HG03520 (cell line): Measurements from ENCODE around the gene VSIG1.

Experiments used
- ATAC-seq: cut with Tn5 transposase; IDR thresholded peaks from one replicate; pipeline ENCODE4 v1.9.1; 2021; ENCODE audit warnings: mild to moderate bottlenecking, moderate library complexity; ENCODE audit not compliant: unreplicated experiment

The VSIG1 gene

DNA sequence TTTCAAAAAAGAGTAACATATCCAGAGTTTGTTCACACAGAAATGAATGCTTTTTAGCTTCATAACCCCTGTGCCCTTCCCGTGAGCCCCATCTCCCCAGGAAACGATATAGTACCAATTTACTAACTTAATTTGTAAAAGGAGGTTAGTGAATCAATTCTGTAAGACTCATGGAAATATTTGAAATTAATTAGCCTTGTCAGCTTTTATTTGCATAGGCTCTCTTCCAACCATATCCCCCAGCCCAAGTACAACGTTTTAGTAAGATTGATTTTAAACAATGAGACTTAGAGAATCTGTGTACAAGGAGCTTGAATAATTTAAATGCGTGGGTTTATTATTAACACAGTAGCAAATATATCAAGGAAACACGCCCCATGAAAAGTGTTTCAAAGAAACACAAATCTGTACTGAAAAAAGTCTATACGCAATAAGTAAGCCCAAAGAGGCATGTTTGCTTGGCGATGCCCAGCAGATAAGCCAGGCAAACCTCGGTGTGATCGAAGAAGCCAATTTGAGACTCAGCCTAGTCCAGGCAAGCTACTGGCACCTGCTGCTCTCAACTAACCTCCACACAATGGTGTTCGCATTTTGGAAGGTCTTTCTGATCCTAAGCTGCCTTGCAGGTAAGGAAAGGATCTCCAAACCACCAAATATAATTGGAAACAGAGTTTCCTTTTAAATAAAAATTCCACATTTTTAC lies at the start of gene VSIG1:
VSIG1 (plus strand) TSS at position 512 of the 703 bp plus-strand sequence; CDS start at position 578, 66 bp downstream.
- no peak for ATAC-seq

DNA sequence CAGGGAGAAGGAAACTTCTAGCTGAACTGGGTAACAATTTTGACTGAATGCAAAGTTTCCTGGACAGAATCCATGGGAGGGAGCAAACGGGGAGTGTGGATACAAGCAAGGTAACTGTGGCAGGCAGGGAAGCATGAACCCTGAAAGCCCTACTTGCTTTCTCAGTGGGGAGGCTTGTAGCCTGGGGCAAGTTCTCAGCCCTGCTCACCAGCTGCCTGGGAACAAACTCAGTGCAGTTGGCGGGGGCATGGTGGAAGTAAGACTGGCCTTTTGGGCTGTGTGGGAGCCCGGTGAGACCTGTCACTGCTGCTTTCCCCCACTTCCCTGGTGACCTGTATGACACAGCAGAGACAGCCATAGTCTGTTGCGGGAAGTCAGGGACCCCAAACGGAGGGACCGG lies 48.7 kb upstream of the VSIG1 start:
- no peak for ATAC-seq

DNA sequence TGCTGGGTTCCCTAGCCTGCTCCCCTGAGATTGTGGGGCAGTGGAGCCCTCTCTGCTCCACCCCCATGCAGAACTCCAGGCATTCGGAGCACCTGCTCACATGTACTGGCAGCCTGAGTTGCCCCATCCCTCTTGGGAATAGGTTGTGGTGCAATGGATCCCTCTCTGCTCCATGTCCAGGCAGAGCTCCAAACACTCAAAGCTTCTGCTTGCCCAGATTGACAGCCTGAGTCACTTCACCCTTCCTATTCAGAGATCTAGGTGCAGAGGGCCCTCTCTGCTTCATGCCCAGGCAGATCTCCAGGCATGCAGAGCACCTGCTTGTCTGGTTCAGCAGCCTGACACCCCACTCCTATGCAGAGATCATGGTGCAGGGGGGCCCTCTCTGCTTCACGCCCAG lies 44.1 kb upstream of the VSIG1 start:
- peak; percentile 38 for ATAC-seq

DNA sequence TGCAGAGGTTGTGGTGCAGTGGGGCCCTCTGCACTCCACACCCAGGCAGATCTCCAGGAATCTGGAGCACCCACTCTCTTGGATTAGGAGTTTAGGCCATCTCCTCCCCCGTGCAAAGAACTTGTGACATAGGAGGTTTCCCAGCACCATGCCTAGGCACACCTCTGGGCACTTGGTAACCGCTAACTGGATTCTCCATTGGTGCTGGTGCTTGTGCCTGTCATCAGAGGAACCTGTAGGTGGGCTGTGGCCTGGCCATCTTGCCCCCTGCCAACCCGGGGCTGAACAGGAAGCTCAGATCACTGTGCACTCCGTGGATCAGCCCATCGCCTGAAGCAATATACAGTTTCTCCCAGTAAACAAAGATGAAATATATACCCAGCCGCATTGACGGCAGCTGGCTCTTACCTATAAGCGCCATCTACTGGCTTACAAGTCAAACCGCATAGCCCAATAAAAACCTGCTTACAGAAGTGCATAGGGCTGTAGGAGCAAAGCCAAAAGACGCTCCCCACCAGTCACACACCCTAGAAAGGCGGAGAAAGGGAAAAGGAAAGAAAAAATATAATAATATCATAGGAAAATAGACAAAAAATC lies 43.5 kb upstream of the VSIG1 start:
- ATAC-seq: peak; percentile 83

DNA sequence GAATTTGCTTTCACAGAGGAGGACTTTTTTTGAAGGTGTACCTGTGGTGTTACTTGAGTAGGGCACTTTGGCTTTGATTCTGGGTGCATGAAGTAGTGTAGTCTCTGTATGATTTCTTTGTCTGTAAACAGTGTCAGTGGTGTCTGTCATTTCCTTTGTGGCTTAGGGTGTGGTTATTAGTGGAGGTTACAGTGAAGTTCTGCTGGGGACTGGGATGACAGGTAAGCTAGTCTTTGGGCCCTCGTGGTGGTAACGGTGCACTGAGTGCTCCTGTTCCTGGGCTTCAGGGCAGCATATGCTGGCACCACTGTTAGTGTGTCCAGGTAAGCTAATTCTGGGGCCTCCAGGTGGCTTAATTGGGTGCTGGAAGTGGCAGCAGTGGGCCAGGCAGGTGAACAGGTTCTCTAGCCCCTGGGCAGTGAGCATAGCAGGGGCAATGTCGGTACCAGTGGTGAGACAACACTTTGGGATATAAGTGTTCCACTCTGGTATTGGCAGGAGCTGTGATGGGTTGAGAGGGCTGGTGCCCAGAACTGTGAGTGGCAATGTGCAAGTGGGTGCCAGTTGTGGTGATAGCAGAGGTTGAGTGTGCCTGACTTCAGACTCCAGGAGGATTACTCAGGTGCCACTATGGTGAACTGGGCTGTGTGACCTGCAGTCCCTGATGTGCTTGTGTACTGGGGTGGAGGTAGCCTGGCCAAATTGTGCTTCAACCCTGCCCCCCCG lies 26.0 kb upstream of the VSIG1 start:
- ATAC-seq: no peak

DNA sequence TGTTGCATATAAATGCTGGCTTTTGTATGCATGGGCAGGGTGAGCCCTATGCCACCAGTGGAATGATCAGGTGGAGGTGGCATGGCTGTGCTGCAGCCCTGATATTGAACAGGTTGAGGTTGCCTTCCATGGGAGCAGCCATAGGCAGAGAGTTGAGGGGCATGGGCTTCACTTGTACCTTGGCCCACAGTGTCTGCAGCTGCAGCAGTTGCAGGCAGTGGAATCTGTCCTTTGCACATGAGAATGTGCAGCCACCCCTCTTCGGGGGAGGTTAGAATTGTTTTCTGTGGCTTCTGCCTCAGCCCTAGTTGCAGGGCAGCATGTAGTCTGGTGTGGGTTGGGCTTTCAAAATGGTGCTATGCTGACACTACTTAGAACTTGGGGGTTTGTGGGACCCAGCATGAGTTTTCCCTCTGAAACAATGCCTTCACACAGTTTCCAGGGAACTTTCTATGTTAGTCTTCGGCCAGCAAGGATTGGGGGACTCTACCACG lies 25.4 kb upstream of the VSIG1 start:
- ATAC-seq: no peak

DNA sequence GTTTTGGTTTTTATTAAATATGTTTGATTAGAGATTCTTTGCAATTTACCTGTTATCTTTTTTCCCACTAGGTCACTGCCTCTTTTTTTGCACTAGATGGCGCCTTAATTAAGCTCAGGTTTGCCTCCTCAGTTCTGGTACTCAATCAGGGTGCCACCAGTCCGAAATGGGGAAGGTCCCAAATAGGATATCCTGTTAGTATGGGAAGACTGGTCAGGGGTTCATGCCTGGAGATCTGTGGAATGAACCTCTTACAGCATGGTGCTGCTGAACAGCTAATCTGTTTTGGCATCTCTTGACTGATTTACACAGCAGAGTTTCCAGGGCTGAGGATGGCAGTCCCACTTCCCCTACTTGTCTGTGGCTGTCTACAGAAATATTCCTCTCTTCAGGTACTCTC lies 24.2 kb upstream of the VSIG1 start:
- ATAC-seq: no peak

DNA sequence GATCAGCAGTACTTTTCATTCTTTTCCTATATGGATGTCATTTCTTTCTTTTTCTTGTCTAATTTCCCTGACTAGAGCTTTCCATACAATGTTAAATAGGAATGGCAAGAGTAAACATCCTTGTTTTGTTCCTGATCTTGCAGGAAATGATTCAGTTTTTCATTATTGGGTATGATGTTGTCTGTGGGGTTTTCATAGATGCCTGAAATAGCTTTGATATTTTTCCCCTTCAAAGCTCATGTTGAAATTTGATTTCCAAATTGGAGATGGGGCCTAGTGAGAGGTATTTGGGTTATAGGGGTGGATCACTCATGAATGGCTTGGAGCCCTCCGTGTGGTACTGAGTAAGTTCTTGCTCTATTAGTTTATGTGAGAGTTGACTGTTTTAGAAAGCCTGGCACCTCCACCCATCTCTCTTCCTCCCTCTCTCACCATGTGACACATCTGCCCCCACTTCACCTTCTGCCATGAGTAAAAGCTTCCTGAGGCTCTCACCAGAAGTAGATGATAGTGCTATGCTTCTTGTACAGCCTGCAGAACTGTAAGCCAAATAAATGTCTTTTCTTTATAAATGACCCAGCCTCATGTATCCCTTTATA lies 22.3 kb upstream of the VSIG1 start:
- no peak for ATAC-seq

DNA sequence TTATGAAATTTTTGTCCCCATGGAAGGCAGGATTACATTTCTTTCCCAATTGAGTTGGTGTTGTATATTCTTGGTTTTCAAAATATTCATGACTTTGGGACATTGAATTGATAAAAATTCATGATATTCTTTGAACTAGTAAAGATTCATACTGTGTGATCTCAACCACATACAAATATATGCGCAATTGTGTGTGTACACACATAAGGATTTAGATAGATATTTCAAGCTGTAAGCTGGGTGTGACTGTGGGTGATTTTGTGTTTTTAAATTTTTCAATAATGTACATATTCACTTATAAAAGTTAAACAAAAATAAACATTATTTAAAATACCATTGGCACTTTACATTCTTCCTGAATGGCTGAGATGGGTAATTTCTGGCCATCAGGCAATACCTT lies 19.5 kb upstream of the VSIG1 start:
- no peak for ATAC-seq

DNA sequence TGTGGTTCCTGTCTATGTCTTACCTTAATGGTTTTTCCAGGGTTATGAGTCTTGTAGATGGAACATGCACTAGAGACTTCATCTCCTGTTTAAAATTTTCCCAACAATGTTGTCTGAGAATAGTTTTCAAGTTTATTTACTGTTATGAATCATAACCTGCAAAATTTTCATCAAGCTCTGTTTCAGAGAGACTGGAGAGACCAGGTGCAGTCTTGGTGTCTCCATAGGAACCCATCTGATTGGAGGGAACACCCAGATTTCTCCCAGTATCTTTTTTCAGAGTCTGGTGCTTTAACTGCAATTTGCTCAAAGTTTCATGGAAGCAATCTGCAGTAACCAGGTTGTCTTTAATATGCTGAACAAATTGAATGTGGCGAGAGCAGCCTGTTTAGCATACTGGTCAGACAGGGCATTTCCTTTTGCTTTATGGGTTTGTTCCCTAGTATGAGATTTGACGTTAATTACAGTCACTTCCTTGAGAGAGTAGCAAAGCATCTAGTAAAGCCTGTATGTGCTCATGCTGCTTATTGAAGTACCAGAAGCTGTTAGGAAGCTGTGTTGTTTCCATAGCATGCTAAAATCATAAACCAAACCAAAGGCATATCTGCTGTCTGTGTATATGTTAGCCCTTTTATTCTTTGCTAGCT lies 18.8 kb upstream of the VSIG1 start:
- ATAC-seq: no peak

DNA sequence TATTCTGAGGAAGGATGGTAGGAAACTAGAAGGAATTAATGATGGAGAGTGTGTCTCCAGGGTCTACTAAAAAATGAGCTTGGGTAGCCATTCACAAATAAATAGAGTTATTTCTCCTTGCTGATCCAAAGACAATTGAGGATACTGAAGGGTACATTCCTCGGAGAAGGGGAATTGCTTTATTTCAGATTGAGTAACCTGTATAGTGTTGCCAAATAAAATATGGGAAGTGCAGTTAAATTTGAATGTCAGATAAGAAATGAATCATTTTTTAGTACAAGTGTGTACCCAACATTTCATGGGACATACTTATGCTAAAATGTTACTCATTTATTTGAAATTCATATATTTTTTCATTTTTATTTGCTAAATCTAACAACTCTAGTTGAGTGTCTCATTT lies 16.0 kb upstream of the VSIG1 start:
- no peak for ATAC-seq

DNA sequence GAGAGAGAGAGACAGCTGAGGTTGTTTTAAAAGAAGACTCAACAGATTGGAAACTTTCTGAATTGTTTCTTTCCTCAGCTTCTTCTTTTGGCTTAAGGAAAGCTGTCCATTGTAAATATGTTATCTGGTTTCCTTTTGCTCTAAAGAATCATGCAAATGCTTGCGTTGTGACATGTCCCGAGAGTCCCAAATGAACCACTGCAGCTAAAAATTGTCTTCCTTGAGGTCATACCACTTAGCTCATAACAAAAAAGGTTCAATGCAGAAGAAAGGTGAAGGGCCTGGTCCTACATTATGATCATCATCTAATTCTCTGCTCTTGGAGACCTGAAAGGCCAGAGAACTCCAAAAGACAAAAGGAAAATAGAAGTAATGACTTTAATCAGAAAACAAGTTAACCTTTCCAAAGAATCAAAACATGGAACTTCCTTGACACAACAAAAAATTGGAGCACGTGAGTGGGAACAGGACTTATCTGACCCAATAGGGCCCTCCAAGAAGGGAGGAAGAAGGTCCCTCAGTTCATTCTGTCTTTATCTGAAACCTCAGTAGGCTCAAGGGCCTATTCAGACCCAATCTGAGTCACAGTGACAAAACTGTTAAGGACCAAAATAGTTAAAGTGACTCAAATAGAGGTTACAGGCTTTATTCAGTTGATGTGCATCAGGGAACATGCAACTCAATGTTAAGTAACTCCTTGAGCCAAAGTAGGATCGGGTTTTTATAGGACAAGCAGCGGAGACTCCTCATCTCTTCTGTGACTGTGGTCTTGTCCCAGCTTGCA lies 14.7 kb upstream of the VSIG1 start:
- peak; percentile 79 for ATAC-seq

DNA sequence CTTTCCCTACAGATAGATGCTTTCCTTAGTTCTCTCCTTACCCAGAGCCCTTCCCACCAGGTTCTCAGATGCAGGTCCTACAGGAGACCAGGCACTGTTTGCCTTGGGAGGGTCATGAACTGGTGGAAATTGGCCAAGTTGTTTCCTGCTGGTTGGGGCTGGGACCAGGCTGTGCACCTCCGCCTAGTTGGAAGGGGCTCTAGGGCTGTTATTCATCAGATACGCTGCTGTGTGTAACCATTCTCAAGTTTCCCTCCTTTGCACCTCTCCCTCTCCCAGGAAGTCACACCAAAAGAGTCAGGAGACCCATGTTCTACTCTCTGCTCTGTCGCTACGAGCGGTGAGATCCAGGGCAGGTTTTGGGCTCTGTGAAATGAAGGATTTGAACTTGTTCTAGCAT lies 11.9 kb upstream of the VSIG1 start:
- ATAC-seq: no peak

DNA sequence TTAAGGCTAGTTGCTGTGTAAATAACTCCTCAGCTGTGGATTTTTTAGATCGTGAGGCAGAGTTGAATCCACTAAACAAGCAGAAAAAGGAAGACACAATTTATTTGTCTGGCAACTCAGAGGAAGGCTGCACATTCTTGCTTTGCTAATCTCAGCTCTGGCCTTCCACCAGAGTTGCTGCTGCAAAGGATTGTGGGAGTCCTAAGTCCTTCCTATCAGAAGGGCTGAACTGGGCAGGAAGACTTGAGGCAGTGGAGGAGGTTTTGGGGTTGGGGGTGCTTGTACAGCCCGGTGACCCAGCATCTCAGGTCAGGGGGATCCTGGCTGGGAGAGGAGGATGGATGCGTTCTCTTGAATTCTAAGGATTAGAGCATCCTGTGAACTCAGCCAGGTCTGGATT lies 11.0 kb upstream of the VSIG1 start:
- ATAC-seq: no peak

DNA sequence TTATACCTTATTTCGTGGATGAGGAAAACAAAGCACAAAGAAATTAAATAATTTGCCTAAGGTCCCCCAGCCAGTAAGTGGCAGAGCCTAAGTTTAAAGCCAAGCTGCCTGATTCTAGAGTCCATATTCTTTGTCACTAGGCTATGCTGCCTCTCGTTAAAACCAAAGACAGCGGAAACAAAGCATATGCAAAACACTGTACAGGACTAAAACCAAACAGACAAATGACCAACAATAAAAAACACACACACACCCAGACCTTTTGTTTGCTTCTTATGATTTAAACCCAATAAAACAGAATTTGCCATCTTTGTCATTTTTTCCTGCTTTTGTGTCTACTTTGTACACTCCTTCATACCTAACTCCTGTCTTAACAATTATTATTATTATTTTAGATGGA lies 10.1 kb upstream of the VSIG1 start:
- ATAC-seq: no peak

DNA sequence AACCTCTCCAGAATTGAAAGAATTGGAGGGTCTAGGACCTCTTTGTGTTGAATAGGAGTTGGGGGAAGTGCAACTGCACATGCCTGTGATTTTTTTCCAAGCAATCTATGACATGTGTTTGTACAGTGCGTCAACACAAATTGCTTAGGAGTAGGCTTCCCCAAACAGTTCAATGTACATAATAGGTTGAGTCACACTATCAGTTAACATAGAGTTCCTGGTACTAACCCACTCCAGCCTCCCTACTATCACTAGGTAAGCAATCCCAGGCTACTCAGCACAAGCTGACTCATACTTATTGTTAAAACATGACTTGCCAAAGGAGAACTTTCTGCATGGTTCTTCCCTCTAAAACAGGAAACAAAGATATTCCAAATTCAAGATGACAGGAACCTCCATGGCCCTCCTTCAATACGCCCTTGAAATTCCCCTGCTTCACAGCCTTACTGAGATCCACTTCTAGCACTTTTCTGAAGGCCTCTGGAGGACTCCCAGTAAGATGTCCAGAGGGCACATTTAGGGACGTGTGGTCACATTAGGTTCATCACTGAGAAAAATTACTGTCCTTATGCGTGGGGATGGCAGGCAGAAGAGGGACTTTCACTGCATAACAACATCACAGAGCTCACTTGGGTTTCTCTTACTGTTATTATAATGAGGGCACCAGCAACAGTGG lies 8.4 kb upstream of the VSIG1 start:
- ATAC-seq: no peak

DNA sequence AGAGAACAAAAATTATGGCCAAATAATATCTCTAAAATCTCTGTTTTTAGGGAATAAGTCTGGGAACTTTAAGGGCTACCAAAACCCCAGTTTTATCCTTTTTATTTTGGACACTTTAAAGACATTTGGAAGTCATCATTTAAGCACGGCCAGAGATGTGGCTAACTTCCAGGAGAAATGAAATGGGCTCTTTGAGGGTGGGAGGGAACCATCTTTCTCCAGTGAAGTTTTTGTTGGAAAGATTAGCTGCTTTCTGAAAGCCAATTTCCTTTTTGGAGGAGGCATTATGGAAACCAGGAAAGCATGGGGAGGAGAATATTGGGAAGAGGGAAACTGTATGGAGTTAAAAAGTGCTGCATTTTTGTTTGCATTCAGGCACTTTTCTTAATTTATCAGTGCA lies 4.8 kb downstream of the VSIG1 start:
- ATAC-seq: no peak

DNA sequence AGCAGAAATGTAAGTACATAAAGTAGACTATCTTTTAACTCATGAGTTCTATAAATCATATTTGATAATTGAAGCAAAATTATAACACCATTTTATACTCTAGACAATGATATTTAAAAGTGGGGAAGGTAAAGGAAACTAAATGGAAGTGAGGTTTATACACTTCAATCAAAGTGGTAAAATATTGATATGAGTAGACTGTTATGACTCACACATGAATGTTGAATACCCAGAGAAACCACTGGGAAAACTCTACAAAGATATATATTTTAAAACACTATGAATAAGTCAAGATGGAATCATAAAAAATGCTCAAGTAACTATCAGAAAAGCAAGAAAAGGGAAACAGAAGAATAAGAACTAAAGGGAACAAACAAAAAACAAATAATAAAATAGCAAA lies 8.4 kb downstream of the VSIG1 start:
- no peak for ATAC-seq

DNA sequence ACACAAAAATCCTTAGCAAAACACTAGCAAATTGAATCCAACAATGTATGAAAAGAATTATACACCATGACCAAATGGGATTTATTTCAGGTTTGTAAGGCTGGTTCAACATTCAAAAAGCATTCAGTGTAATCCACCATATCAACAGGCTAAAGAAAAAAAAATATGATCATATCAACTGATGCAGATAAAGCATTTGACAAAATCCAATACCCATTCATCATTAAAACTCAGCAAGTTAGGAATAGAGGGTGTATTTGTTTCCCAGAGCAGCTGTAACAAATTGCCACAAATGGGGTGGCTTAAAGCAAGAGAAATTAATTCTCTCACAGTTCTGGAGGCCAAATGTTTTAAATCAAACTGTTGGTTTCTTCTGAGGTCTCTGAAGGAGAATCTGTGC lies 10.7 kb downstream of the VSIG1 start:
- ATAC-seq: no peak

DNA sequence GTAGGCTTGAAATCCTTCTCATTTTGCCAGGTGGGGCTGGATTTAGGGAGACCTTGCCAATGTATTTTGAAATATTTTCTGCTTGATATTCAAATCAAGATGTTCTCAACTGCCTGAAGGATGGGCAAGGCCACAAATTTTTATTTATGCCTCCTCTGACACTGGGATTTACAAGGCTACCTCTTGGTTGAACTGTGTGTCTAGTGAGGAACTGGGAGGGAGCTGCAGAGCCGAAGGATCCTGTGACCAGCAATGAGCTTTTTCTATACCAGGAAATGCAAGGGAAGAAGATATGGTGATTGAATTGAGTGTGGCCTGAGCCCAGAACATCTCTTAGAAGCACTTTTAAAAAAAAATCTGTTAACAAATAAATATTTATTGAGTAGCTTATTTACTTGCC lies 14.9 kb downstream of the VSIG1 start:
- no peak for ATAC-seq
